ENCODE data around the gene RTN1.

Gene RTN1

GRCh38 chr14:59870277-59871165 lies at the start of gene RTN1:
Gene RTN1, minus strand, starts transcription at chr14:59870776. Its CDS starts 146 bp downstream, at chr14:59870630.
- Histone ChIP-seq H3K27me3 (replicated peaks; ENCODE audit: insufficient read depth, low read length) (no peaks in the 10 kb centered on the region), H3K79me2 (ENCODE audit: low read length) (no peaks in the 10 kb centered on the region), H2AFZ (ENCODE audit: low read length) (peak within 1 kb of the TSS; percentile 83), H3F3A (ENCODE audit: insufficient read depth, low read length) (no peaks in the 10 kb centered on the region), H3K9ac (ENCODE audit: low read length) (no peak within 1 kb of the TSS; the same call in 1 of the 2 replicates), H3K4me3 (ENCODE audit: low read length) (peak within 1 kb of the TSS; percentile 67), H3K4me1 (ENCODE audit: low read length) (no peaks in the 10 kb centered on the region), H3K9me3 (replicated peaks; ENCODE audit: insufficient read depth, low read length) (no peaks in the 10 kb centered on the region), H3K9me2 (replicated peaks; ENCODE audit: insufficient read depth, low read length) (no peaks in the 10 kb centered on the region), H4K20me1 (ENCODE audit: insufficient read depth, low read length) (no peaks in the 10 kb centered on the region), H3K4me2 (ENCODE audit: low read depth, low read length) (peak within 1 kb of the TSS; percentile 85), H3K36me3 (replicated peaks; ENCODE audit: insufficient read depth, low read length) (no peaks in the 10 kb centered on the region), H3K27ac (ENCODE audit: low read length) (no peak within 1 kb of the TSS)
- TF ChIP-seq, protein P1, sequence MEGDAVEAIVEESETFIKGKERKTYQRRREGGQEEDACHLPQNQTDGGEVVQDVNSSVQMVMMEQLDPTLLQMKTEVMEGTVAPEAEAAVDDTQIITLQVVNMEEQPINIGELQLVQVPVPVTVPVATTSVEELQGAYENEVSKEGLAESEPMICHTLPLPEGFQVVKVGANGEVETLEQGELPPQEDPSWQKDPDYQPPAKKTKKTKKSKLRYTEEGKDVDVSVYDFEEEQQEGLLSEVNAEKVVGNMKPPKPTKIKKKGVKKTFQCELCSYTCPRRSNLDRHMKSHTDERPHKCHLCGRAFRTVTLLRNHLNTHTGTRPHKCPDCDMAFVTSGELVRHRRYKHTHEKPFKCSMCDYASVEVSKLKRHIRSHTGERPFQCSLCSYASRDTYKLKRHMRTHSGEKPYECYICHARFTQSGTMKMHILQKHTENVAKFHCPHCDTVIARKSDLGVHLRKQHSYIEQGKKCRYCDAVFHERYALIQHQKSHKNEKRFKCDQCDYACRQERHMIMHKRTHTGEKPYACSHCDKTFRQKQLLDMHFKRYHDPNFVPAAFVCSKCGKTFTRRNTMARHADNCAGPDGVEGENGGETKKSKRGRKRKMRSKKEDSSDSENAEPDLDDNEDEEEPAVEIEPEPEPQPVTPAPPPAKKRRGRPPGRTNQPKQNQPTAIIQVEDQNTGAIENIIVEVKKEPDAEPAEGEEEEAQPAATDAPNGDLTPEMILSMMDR (IDR thresholded peaks at IDR 0.05; ENCODE audit: low read length), result no peak
- no peak for TF ChIP-seq EZH2 (optimal IDR thresholded peaks at IDR 0.05; ENCODE audit: low read depth, low read length)
- no peak for TF ChIP-seq EZH2phosphoT487 (IDR thresholded peaks at IDR 0.05; ENCODE audit: low read length)
- peak; percentile 24 for DNase-seq

DNA sequence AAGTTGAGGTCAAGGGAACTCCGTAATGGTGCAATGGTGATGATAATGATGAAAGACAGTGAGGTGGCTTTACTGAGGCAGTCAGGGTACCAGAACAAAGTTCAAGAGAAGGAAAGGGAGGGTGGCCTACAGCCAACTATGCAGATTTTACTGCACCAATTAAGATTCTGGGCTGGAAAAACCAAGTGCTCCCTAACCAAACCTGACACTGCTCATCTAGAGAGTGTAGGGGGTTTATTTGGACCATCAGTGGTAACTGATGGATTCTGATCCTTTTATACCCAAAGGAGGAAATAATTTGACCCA lies 49.8 kb upstream of the RTN1 start:
- Histone ChIP-seq H3K9ac (ENCODE audit: low read length) (no peak overlapping the region), H3K4me1 (ENCODE audit: low read length) (no peaks in the 10 kb centered on the region), H3K4me3 (ENCODE audit: low read length) (no peak overlapping the region), H3K27me3 (replicated peaks; ENCODE audit: insufficient read depth, low read length) (no peaks in the 10 kb centered on the region), H2AFZ (ENCODE audit: low read length) (no peak overlapping the region), H4K20me1 (ENCODE audit: insufficient read depth, low read length) (no peaks in the 10 kb centered on the region), H3K27ac (ENCODE audit: low read length) (no peak overlapping the region), H3K4me2 (ENCODE audit: low read depth, low read length) (no peak overlapping the region), H3K36me3 (replicated peaks; ENCODE audit: insufficient read depth, low read length) (no peaks in the 10 kb centered on the region), H3K9me2 (replicated peaks; ENCODE audit: insufficient read depth, low read length) (no peaks in the 10 kb centered on the region), H3K79me2 (ENCODE audit: low read length) (no peaks in the 10 kb centered on the region), H3F3A (ENCODE audit: insufficient read depth, low read length) (no peaks in the 10 kb centered on the region), H3K9me3 (replicated peaks; ENCODE audit: insufficient read depth, low read length) (no peaks in the 10 kb centered on the region)
- DNase-seq, result no peak
- no peak for TF ChIP-seq EZH2 (optimal IDR thresholded peaks at IDR 0.05; ENCODE audit: low read depth, low read length)
- TF ChIP-seq, protein P1 (IDR thresholded peaks at IDR 0.05; ENCODE audit: low read length), result no peak
- no peak for TF ChIP-seq EZH2phosphoT487 (IDR thresholded peaks at IDR 0.05; ENCODE audit: low read length)

GRCh38 chr14:59919570-59920377 lies 49.2 kb upstream of the RTN1 start, which contains the start of gene LRRC9:
Gene LRRC9, plus strand, starts transcription at chr14:59920144.
- peak within 1 kb of the TSS; percentile 73 for H3K4me2 ChIP-seq (ENCODE audit: low read depth, low read length)
- H3K36me3 ChIP-seq (replicated peaks; ENCODE audit: insufficient read depth, low read length), result no peaks in the 10 kb centered on the region
- DNase-seq, result no peak
- no peak for TF ChIP-seq EZH2 (optimal IDR thresholded peaks at IDR 0.05; ENCODE audit: low read depth, low read length)
- TF ChIP-seq EZH2phosphoT487 (IDR thresholded peaks at IDR 0.05; ENCODE audit: low read length), result no peak
- TF ChIP-seq, protein P1 (IDR thresholded peaks at IDR 0.05; ENCODE audit: low read length), result no peak
- no peaks in the 10 kb centered on the region for H3K9me3 ChIP-seq (replicated peaks; ENCODE audit: insufficient read depth, low read length)
- no peaks in the 10 kb centered on the region for H3K79me2 ChIP-seq (ENCODE audit: low read length)
- peak within 1 kb of the TSS; percentile 45 for H3K4me3 ChIP-seq (ENCODE audit: low read length)
- no peak within 1 kb of the TSS for H3K9ac ChIP-seq (ENCODE audit: low read length)
- H3K4me1 ChIP-seq (ENCODE audit: low read length), result no peaks in the 10 kb centered on the region
- H3F3A ChIP-seq (ENCODE audit: insufficient read depth, low read length), result no peaks in the 10 kb centered on the region
- no peaks in the 10 kb centered on the region for H4K20me1 ChIP-seq (ENCODE audit: insufficient read depth, low read length)
- no peaks in the 10 kb centered on the region for H3K27me3 ChIP-seq (replicated peaks; ENCODE audit: insufficient read depth, low read length)
- H2AFZ ChIP-seq (ENCODE audit: low read length), result peak within 1 kb of the TSS; percentile 56
- no peak within 1 kb of the TSS for H3K27ac ChIP-seq (ENCODE audit: low read length)
- no peaks in the 10 kb centered on the region for H3K9me2 ChIP-seq (replicated peaks; ENCODE audit: insufficient read depth, low read length)

All from MM.1S (cell line).